ENCODE measurements around the gene CTXN1. TPM values are rescaled to one million over a fixed set of nuclear protein-coding genes. Genes with fewer than 3 reads are reported as not detected.

The CTXN1 gene
- 1 to 10 TPM in 3 of 4 donors, not detected in 1; 1.6 to 2.5 (median 2.4) TPM for total RNA-seq

- TF ChIP-seq POLR2A (IDR thresholded peaks at IDR 0.05): no peak
- TF ChIP-seq CTCF (IDR thresholded peaks at IDR 0.05): peak in 1 of 6 experiments; percentile 2
- DNase-seq: peak; percentile 67 to 83 (median 81)
- H3K4me1 ChIP-seq: peaks cover 0 to 35% (median 18%) of the 10 kb centered on the region in 4 donors
- no peaks in the 10 kb centered on the region for H3K27me3 ChIP-seq
- H3K9me3 ChIP-seq: no peaks in the 10 kb centered on the region
- peaks cover 0 to 29% (median 0%) of the 10 kb centered on the region in 3 donors for H3K36me3 ChIP-seq
- H3K4me3 ChIP-seq: peak within 1 kb of the TSS; percentile 29 to 65 (median 60)
- peak within 1 kb of the TSS in 1 of 4 donors; percentile 23 for H3K27ac ChIP-seq
Observed at GRCh38 chr19:7926021-7926726, at the start of gene CTXN1. TSS of gene CTXN1 (minus strand) at chr19:7926135. CDS start at chr19:7925538, 597 bp downstream.

GRCh38 chr19:7975037-7975436 lies 49.1 kb upstream of the CTXN1 start:
- Histone ChIP-seq H3K4me1 (no peaks in the 10 kb centered on the region), H3K27me3 (no peaks in the 10 kb centered on the region), H3K4me3 (no peak overlapping the region), H3K36me3 (peaks cover 0 to 76% (median 0%) of the 10 kb centered on the region in 3 donors), H3K9me3 (no peaks in the 10 kb centered on the region), H3K27ac (no peak overlapping the region)
- DNase-seq: no peak
- TF ChIP-seq POLR2A (IDR thresholded peaks at IDR 0.05) (no peak), CTCF (IDR thresholded peaks at IDR 0.05) (no peak)

GRCh38 chr19:7973883-7974282 lies 47.9 kb upstream of the CTXN1 start:
- Histone ChIP-seq H3K9me3 (no peaks in the 10 kb centered on the region), H3K27me3 (no peaks in the 10 kb centered on the region), H3K27ac (no peak overlapping the region), H3K4me1 (no peaks in the 10 kb centered on the region), H3K4me3 (no peak overlapping the region), H3K36me3 (peaks cover 0 to 75% (median 0%) of the 10 kb centered on the region in 3 donors)
- TF ChIP-seq POLR2A (IDR thresholded peaks at IDR 0.05) (no peak), CTCF (IDR thresholded peaks at IDR 0.05) (no peak)
- no peak for DNase-seq

- H3K36me3 ChIP-seq: peaks cover 0 to 78% (median 0%) of the 10 kb centered on the region in 3 donors
Observed at GRCh38 chr19:7971553-7972520, 45.9 kb upstream of the CTXN1 start.

More at GRCh38 chr19:7971553-7972520, 45.9 kb upstream of the CTXN1 start:
- DNase-seq: no peak
- H3K27me3 ChIP-seq: no peaks in the 10 kb centered on the region
- TF ChIP-seq POLR2A (IDR thresholded peaks at IDR 0.05) (no peak), CTCF (IDR thresholded peaks at IDR 0.05) (no peak)
- H3K9me3 ChIP-seq: no peaks in the 10 kb centered on the region
- H3K4me1 ChIP-seq: no peaks in the 10 kb centered on the region
- H3K4me3 ChIP-seq: no peak overlapping the region
- no peak overlapping the region for H3K27ac ChIP-seq
